HL-60/S4 treated with phorbol 12-myristate 13-acetate at 8.2 ng/mL for 4 days and 3 days (cell line): ENCODE data around the gene KCND2.
"Not testable (repeated sequence)": the region's sequence is repeated elsewhere in the genome, so short reads cannot be mapped to it uniquely, and the experiment has no call there.

Experiments
- in situ Hi-C: fragments of 300-500 bp; cut with MboI; formaldehyde crosslinking; loops from 2 replicates; pipeline ENCODE4 v1.15.0; 2022; ENCODE audit warnings: low sequenced_read_pairs

The KCND2 gene

GRCh38 chr7:120480472-120480871 is 207.5 kb downstream of the KCND2 start:
- in situ Hi-C loops = no loop called here

DNA sequence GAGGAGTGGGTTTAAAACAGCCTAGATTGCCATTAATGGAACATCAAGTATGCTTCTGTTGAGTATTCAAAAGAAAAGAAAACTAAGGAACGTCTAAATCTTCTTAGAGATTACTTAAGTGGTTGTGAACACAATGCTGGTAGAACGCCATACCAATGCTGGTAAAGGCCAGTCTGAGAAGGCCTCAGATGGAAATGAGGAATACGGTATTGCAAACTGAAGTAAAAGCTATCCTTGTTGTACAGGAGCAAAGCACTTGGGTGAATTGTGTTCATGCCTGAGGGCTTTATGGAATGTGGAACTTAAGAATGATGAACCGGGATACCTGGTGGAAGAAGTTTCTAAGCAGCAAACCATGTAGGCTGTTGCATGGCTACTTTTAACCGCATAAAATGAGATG is 208.0 kb downstream of the KCND2 start:
- in situ Hi-C loops = no loop called here

DNA sequence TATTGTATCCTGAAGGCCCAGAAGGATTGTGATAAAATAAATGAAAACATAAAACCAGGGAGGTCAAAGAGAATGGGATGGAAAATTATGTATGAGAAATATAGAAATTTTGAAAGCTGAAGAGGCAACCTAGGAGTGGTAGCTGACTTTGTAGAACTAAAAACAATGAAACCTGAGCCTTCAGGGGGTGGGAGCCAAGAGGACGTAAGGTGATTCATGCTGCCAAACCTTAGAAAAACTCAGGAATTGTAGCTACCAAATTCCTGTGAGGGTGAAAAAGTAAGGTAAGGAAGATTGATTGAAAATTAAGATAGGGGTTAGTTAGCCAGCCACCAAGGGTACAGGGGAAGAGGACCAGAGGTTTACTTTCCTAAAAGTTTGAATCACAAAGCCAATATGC is 213.2 kb downstream of the KCND2 start:
- in situ Hi-C loops = no loop called here

DNA sequence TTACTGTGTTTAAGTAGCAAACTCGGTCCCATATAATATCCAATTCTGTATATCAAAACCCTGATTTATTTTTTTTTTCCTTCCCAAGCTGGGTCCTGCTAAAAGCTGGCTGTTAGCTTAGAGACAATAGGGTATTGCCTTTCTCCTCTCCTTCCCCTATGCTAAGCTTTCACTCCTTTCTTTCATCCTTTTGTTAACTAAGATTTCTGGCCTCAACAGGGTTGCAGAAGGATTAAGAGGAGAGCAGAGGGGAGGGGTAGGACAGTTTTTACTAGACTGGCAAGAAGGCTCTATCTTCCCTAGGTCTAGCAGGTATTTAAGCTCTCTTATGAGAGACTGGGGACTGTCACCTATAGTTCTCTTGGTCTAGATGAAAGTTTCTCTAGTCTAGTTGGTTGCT is 229.2 kb downstream of the KCND2 start:
- in situ Hi-C loops = no loop called here

GRCh38 chr7:120502825-120503224 is 229.8 kb downstream of the KCND2 start:
- in situ Hi-C loops = no loop called here

DNA sequence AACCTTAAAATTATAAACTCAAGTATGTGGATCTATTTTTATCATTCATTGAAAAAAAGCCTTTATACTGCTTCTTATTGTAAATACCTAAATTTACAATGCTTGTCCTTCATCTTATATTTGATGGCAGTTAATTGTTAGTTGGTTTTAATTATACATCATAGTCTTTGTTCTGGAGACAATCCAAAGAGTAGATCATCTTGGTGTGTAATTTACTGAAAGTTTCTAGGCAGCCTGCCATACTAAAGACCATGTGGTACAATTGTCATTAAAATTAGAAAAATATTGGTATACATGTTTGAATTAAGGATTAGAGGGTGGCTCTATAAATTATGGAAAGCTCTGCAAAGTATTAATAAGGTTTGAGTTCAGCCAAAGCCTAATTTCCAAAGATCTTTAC is 231.4 kb downstream of the KCND2 start:
- in situ Hi-C loops = no loop called here

DNA sequence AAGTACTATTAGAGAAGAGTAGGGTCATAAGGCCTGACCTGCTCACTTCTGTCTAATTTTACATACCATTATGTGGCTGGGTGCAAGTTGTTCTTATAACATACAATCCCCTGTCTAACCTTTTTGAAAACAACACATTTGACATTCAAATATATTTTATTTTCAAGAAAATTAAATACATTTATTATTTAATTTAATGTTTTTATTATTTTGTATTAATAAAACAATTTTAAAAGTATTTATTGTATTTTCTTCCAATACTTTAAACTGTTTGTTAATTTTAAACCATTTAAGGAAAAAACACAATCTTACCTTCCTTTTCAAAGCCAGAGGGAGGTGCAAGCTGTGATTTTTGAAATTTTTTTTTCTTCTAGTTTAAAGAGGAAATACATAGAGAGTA is 232.8 kb downstream of the KCND2 start:
- in situ Hi-C loops = no loop called here

DNA sequence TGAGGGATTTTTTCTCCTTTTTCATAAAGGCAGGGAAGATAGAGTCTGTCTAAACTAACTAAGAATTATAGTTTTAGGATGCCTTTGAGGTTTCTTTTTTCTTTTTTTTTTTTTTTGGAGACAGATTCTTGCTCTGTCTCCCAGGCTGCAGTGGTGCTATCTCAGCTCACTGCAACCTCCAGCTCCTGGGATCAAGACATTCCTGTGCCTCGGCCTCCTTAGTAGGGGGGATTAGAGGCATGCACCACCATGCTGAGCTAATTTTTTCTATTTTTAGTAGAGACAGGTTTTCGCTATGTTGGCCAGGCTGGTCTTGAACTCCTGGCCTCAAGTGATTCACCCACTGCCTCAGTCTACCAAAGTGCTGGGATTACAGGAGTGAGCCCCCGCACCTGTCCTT is 239.7 kb downstream of the KCND2 start:
- in situ Hi-C loops = no loop called here

GRCh38 chr7:120519224-120519623 is 246.2 kb downstream of the KCND2 start:
- in situ Hi-C loops = no loop called here

GRCh38 chr7:120521761-120522737 is 249.1 kb downstream of the KCND2 start:
- in situ Hi-C loops = no loop called here

GRCh38 chr7:120523985-120524384 is 251.0 kb downstream of the KCND2 start:
- in situ Hi-C loops = no loop called here

DNA sequence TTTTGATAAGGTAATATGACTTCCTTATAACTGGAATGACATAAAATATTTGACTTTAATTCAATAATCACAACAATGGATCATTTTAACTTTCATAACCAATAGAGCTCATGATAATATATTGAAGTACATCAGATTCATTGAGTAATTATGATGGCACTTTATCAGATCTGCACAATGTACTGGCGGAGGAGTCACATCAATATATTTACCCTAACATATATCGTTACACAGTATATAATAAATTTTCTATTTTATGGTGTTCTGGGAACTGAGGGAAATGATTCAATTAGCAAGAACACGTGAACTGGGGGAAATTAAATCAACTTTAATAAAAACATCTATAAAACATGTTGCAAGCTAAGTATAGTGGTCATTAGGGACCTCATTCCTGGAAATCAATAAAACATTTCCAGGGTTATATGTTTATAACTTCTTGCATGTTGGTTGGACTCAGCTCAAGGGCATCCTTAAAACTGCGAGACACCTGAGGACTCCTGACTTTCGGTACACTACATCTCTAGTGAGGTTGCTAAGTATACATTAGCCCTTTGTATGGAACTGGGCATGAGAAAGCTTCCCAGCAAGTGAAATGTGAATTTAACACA is 254.0 kb downstream of the KCND2 start:
- in situ Hi-C loops = no loop called here

DNA sequence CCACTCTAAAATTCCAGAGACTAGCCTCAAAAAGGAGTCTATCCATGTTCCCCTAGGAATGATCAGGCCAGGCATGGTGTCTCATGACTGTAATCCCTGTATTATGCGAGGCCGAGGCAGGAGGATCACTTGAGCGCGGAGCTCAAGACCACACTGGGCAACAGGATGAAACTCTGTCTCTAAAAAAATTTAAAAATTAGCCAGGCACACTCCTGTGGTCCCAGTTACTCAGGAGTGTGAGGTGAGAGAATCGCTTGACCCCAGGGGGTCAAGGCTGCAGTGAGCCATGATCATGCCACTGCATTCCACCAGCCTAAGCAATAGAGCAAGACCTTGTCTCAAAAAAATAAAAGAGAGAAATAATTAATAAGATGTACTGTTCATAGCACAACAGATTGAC is 256.8 kb downstream of the KCND2 start:
- in situ Hi-C loops = no loop called here

GRCh38 chr7:120538335-120538734 is 265.4 kb downstream of the KCND2 start:
- in situ Hi-C loops = no loop called here

DNA sequence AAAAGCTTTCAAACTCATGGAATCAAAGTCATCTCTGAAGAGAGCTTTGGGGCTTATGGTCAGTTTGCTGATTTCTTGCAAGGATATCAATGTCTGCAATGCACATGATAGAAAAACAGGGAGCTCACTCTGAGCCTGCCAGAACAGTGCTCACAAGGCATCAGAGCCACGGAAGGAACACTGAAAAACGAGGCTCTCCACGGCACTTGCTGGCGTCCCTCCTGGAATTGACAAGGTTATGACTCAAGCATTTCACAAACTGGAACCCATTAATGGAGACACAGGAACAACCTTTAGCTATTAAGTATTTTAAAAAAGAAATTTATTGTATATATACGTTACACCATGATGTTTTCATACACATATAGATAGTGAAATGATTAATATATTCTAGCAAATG is 266.3 kb downstream of the KCND2 start:
- in situ Hi-C loops = no loop called here

DNA sequence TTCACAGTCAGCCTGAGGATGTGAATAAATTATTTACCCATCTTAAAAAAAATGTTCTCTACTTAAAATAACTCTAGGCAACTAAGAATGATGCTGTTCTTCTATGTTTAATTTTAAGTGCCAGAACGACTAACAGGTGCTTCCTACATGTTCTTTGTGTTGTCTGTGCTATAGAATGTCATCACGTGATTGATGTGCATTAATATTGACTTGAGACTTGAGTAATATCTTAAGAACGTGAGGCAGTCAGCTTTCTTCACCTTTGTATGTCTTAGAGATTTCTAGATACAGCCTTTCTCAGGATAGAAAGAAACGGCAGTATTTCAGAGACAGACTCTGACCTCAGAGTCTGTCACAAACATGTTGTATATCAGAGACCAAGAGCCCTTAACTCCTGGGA is 274.6 kb downstream of the KCND2 start:
- in situ Hi-C loops = no loop called here

- in situ Hi-C loops = no loop called here
Observed at GRCh38 chr7:120550494-120551048, 277.6 kb downstream of the KCND2 start.

DNA sequence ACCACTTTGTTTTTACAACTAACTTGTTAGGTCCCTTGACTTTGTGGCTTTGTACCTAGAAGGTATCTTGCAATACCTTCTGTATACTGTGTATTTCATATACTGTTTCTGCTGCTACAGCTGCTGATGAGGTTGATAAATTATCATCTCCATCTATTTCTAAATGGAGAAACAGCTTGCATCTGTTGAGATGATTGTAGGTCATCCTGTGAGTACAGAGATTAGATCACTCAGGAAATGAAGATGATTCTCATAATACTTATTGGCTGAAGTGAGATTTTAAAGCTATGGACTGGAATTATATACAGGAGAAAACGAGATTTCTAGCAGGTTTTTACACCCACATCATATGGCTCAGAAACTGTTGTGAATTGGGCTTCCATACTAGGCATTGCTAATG is 280.5 kb downstream of the KCND2 start:
- in situ Hi-C loops = no loop called here

DNA sequence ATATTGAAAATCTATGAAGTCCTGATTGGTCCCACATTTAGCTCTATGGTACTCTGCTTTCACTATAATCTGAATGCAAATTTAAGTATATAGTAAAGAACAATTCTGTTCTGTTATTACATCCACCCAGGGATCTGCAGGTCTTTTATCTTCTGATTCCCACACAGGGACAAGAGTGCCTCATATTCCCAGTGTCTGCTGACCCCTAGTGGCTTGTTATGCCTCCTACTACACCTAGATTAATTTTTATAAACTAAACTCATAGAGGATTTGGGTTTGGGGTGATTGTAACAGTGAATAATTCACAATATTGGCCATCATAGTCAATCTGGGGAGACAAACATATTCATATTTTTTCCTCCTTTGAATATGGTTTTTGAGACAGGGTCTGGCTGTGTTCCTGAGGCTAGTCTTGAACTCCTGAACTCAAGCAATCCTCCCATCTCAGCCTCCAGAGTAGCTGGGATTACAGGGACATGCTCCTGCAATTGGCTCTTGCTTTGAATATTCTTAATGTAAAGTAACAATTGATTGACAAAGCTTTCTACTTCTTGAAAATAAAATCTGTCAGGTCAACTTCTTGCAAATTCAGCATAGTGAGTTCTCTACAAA is 282.1 kb downstream of the KCND2 start:
- in situ Hi-C loops = no loop called here

- in situ Hi-C loops = no loop called here
Observed at GRCh38 chr7:120564145-120564544, 291.2 kb downstream of the KCND2 start.

DNA sequence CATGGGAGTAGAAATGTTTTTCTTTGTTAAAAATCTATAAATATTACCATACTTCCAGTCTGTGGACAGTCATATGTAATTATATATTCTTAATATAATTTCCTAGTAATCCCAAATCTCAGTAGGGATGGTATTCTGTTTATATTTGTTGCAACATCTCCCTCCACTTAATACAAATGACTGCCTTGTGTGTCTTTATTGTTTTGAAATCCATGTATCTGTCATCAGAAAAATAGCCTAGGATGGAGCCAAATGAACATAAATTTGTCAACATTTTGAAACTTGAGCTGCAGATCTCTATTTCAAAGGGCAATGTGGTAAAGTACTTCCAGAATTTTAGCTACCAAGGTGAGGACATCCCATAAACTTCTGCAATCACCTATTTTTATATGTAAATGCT is 294.2 kb downstream of the KCND2 start:
- in situ Hi-C loops = no loop called here

- in situ Hi-C loops = not testable (repeated sequence)
Observed at GRCh38 chr7:120578657-120579056, 305.7 kb downstream of the KCND2 start.
